ENCODE measurements around the gene ZBTB47. TPM values are rescaled to one million over a fixed set of nuclear protein-coding genes. Genes with fewer than 3 reads are reported as not detected.

Gene ZBTB47
- total RNA-seq, 2 donors from 2014 or later, result 0.89 to 1.1 TPM

DNA sequence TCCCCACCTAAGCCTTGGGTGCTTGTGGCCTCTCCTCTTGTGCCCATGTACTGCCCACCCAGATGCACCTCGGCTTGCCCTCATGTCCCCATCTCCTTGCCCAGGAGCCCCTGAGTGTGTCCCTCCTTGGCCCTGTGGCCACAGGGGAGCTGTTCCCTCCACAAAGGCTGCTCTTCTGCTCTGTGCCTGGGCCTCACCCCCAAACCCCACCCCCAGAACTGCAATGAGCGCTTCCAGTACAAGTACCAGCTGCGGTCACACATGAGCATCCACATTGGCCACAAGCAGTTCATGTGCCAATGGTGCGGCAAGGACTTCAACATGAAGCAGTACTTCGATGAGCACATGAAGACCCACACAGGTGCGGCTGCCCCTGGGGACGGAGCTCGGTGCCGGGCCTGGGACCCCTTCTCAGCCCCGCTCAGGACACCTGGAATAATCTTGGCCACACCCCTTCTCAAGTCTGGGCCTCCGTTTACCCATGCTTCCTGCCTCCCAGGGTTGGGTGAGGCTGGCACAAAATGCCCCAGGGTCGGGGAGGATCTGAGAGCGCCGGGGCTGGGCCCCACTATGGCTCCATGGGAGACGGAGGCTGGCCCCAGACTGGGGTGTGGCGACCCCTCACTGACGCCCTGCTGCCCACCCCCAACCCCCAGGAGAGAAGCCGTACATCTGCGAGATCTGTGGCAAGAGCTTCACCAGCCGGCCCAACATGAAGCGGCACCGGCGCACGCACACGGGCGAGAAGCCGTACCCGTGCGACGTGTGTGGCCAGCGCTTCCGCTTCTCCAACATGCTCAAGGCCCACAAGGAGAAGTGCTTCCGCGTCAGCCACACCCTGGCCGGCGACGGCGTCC, 10.3 kb downstream of the ZBTB47 start:
- ATAC-seq (peak; percentile 45), DNase-seq (no peak)
- H3K27me3 Mint-ChIP-seq, result peaks cover 4% of the 10 kb centered on the region
- H3K4me3 Mint-ChIP-seq, result no peak overlapping the region
- no peaks in the 10 kb centered on the region for H3K9me3 ChIP-seq (ENCODE audit: control insufficient read depth, low read length, poor library complexity, severe bottlenecking)
- peaks cover 5% of the 10 kb centered on the region for H3K4me1 Mint-ChIP-seq
- H3K36me3 Mint-ChIP-seq (ENCODE audit: low read depth), result no peaks in the 10 kb centered on the region
- H3K27ac Mint-ChIP-seq, result no peak overlapping the region

GRCh38 chr3:42664438-42664803, 10.9 kb downstream of the ZBTB47 start:
- Mint-ChIP-seq H3K27me3 (peaks cover 4% of the 10 kb centered on the region), H3K36me3 (ENCODE audit: low read depth) (no peaks in the 10 kb centered on the region), H3K4me1 (peaks cover 5% of the 10 kb centered on the region), H3K27ac (no peak overlapping the region), H3K4me3 (no peak overlapping the region)
- DNase-seq (no peak), ATAC-seq (no peak)
- no peaks in the 10 kb centered on the region for H3K9me3 ChIP-seq (ENCODE audit: control insufficient read depth, low read length, poor library complexity, severe bottlenecking)

- Mint-ChIP-seq H3K4me3 (no peak overlapping the region), H3K27ac (no peak overlapping the region), H3K4me1 (no peaks in the 10 kb centered on the region), H3K27me3 (peaks cover 4% of the 10 kb centered on the region), H3K36me3 (ENCODE audit: low read depth) (no peaks in the 10 kb centered on the region)
- no peak for DNase-seq
- no peak for ATAC-seq
- no peaks in the 10 kb centered on the region for H3K9me3 ChIP-seq (ENCODE audit: control insufficient read depth, low read length, poor library complexity, severe bottlenecking)
Measured at GRCh38 chr3:42665050-42665878, 11.8 kb downstream of the ZBTB47 start.

GRCh38 chr3:42666022-42666421, 12.5 kb downstream of the ZBTB47 start:
- no peak for DNase-seq
- peaks cover 4% of the 10 kb centered on the region for H3K27me3 Mint-ChIP-seq
- H3K4me1 Mint-ChIP-seq, result no peaks in the 10 kb centered on the region
- no peak for ATAC-seq
- H3K9me3 ChIP-seq (ENCODE audit: control insufficient read depth, low read length, poor library complexity, severe bottlenecking), result no peaks in the 10 kb centered on the region
- no peak overlapping the region for H3K27ac Mint-ChIP-seq
- no peak overlapping the region for H3K4me3 Mint-ChIP-seq
- no peaks in the 10 kb centered on the region for H3K36me3 Mint-ChIP-seq (ENCODE audit: low read depth)

DNA sequence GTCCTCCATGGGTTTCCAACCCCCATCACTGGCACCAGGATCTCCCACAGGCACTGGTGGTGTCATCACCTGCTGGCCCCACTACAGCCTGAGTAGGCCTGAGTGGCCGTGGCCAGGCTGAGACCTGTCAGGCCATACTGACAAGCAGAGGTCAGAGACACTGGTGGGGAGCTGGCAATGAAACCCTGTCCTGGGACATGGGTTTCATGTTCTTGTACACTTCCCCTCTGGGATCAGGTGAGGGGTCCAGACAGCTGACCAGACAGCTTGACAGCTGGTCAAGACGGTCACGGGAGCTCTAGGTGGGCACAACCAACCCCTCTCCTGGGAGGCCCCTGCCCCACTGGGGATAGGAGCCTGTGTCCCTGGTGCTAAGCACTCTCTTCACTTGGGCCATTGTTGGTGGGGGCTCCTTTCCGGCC, 13.1 kb downstream of the ZBTB47 start:
- ATAC-seq (no peak), DNase-seq (no peak)
- Mint-ChIP-seq H3K36me3 (ENCODE audit: low read depth) (no peaks in the 10 kb centered on the region), H3K27me3 (peaks cover 4% of the 10 kb centered on the region), H3K27ac (no peak overlapping the region), H3K4me3 (no peak overlapping the region), H3K4me1 (no peaks in the 10 kb centered on the region)
- H3K9me3 ChIP-seq (ENCODE audit: control insufficient read depth, low read length, poor library complexity, severe bottlenecking), result no peaks in the 10 kb centered on the region

DNA sequence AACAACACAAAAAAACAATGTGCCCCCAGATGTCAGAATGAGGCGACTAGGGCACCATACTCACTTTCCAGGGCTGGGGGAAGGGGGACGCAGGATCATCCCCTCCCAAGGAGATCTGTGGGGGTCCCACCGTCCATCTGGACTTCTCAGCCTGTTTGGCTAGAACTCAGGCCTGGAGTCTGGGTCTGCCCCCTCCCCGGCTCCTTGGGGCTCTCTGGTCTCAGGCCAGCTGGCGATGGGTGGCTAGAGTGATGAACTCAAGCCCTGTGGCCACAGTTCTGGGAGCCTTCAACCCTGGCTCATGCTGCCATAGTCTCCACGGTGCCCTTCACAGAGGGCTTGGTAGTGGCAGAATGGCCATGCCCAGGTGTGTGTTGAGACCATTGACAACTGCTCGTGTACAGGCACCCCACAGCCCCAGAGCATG, 13.6 kb downstream of the ZBTB47 start:
- no peak for DNase-seq
- ATAC-seq, result no peak
- Mint-ChIP-seq H3K27me3 (peaks cover 4% of the 10 kb centered on the region), H3K27ac (no peak overlapping the region), H3K4me1 (no peaks in the 10 kb centered on the region), H3K4me3 (no peak overlapping the region), H3K36me3 (ENCODE audit: low read depth) (no peaks in the 10 kb centered on the region)
- no peaks in the 10 kb centered on the region for H3K9me3 ChIP-seq (ENCODE audit: control insufficient read depth, low read length, poor library complexity, severe bottlenecking)

- H3K27me3 Mint-ChIP-seq, result peaks cover 4% of the 10 kb centered on the region
- no peak overlapping the region for H3K27ac Mint-ChIP-seq
- no peak for ATAC-seq
- no peak overlapping the region for H3K4me3 Mint-ChIP-seq
- no peaks in the 10 kb centered on the region for H3K9me3 ChIP-seq (ENCODE audit: control insufficient read depth, low read length, poor library complexity, severe bottlenecking)
- no peak for DNase-seq
- no peaks in the 10 kb centered on the region for H3K4me1 Mint-ChIP-seq
- H3K36me3 Mint-ChIP-seq (ENCODE audit: low read depth), result no peaks in the 10 kb centered on the region
Measured at GRCh38 chr3:42667523-42668412, 14.3 kb downstream of the ZBTB47 start.

- H3K4me3 Mint-ChIP-seq, result no peak overlapping the region
- H3K27me3 Mint-ChIP-seq, result peaks cover 4% of the 10 kb centered on the region
- no peaks in the 10 kb centered on the region for H3K9me3 ChIP-seq (ENCODE audit: control insufficient read depth, low read length, poor library complexity, severe bottlenecking)
- H3K27ac Mint-ChIP-seq, result no peak overlapping the region
- DNase-seq, result no peak
- no peaks in the 10 kb centered on the region for H3K4me1 Mint-ChIP-seq
- no peak for ATAC-seq
- no peaks in the 10 kb centered on the region for H3K36me3 Mint-ChIP-seq (ENCODE audit: low read depth)
Measured at GRCh38 chr3:42668413-42668760, 14.9 kb downstream of the ZBTB47 start.

- H3K36me3 Mint-ChIP-seq (ENCODE audit: low read depth), result no peaks in the 10 kb centered on the region
- DNase-seq (no peak), ATAC-seq (no peak)
- H3K27me3 Mint-ChIP-seq, result peaks cover 4% of the 10 kb centered on the region
- no peaks in the 10 kb centered on the region for H3K9me3 ChIP-seq (ENCODE audit: control insufficient read depth, low read length, poor library complexity, severe bottlenecking)
- H3K27ac Mint-ChIP-seq, result no peak overlapping the region
- H3K4me3 Mint-ChIP-seq, result no peak overlapping the region
- H3K4me1 Mint-ChIP-seq, result no peaks in the 10 kb centered on the region
Measured at GRCh38 chr3:42668793-42669217, 15.3 kb downstream of the ZBTB47 start.

GRCh38 chr3:42670051-42670576, 16.6 kb downstream of the ZBTB47 start:
- ATAC-seq (no peak), DNase-seq (no peak)
- no peaks in the 10 kb centered on the region for H3K4me1 Mint-ChIP-seq
- no peaks in the 10 kb centered on the region for H3K36me3 Mint-ChIP-seq (ENCODE audit: low read depth)
- H3K27me3 Mint-ChIP-seq, result peaks cover 4% of the 10 kb centered on the region
- no peaks in the 10 kb centered on the region for H3K9me3 ChIP-seq (ENCODE audit: control insufficient read depth, low read length, poor library complexity, severe bottlenecking)
- H3K27ac Mint-ChIP-seq, result no peak overlapping the region
- no peak overlapping the region for H3K4me3 Mint-ChIP-seq

DNA sequence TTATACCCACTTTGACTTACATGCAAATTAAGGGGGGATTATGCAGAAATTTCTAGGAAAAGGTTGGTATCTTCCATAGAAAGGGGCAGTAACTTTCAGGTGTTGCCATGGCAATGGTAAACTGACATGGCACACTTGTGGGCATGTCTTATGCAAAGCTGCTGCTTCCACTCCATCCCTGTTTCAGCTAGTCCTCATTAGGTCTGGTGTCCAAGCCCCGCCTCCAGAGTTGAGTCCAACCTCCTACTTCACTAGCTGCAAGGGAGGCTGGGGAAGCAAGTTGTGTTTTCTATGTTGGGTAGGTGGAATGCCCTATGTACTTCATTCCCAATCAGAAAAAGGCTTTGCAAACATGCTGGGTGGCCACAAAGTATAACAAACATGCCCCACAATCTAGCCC, 17.2 kb downstream of the ZBTB47 start:
- ATAC-seq (no peak), DNase-seq (no peak)
- Mint-ChIP-seq H3K4me3 (no peak overlapping the region), H3K36me3 (ENCODE audit: low read depth) (no peaks in the 10 kb centered on the region), H3K4me1 (no peaks in the 10 kb centered on the region), H3K27me3 (peaks cover 4% of the 10 kb centered on the region), H3K27ac (no peak overlapping the region)
- no peaks in the 10 kb centered on the region for H3K9me3 ChIP-seq (ENCODE audit: control insufficient read depth, low read length, poor library complexity, severe bottlenecking)

GRCh38 chr3:42672515-42672914, 19.0 kb downstream of the ZBTB47 start:
- no peak for ATAC-seq
- H3K4me1 Mint-ChIP-seq, result no peaks in the 10 kb centered on the region
- H3K27ac Mint-ChIP-seq, result no peak overlapping the region
- no peaks in the 10 kb centered on the region for H3K9me3 ChIP-seq (ENCODE audit: control insufficient read depth, low read length, poor library complexity, severe bottlenecking)
- peaks cover 4% of the 10 kb centered on the region for H3K27me3 Mint-ChIP-seq
- H3K4me3 Mint-ChIP-seq, result no peak overlapping the region
- H3K36me3 Mint-ChIP-seq (ENCODE audit: low read depth), result no peaks in the 10 kb centered on the region
- no peak for DNase-seq

- peaks cover 1% of the 10 kb centered on the region for H3K9me3 ChIP-seq (ENCODE audit: control insufficient read depth, low read length, poor library complexity, severe bottlenecking)
- DNase-seq (no peak), ATAC-seq (no peak)
- Mint-ChIP-seq H3K27ac (no peak overlapping the region), H3K36me3 (ENCODE audit: low read depth) (no peaks in the 10 kb centered on the region), H3K4me3 (no peak overlapping the region), H3K27me3 (no peaks in the 10 kb centered on the region), H3K4me1 (no peaks in the 10 kb centered on the region)
Measured at GRCh38 chr3:42673082-42673481, 19.6 kb downstream of the ZBTB47 start.

All from T-helper 17 cell (primary cell).